Measurements from ENCODE around the gene GUK1. TPM values are rescaled to one million over a fixed set of nuclear protein-coding genes. Genes with fewer than 3 reads are reported as not detected.
A peak's percentile ranks its signal among the peaks of the same experiment; 100 is the strongest.

GUK1 gene
- total RNA-seq, 1 donor from 2014 or later, result 101 TPM

DNA sequence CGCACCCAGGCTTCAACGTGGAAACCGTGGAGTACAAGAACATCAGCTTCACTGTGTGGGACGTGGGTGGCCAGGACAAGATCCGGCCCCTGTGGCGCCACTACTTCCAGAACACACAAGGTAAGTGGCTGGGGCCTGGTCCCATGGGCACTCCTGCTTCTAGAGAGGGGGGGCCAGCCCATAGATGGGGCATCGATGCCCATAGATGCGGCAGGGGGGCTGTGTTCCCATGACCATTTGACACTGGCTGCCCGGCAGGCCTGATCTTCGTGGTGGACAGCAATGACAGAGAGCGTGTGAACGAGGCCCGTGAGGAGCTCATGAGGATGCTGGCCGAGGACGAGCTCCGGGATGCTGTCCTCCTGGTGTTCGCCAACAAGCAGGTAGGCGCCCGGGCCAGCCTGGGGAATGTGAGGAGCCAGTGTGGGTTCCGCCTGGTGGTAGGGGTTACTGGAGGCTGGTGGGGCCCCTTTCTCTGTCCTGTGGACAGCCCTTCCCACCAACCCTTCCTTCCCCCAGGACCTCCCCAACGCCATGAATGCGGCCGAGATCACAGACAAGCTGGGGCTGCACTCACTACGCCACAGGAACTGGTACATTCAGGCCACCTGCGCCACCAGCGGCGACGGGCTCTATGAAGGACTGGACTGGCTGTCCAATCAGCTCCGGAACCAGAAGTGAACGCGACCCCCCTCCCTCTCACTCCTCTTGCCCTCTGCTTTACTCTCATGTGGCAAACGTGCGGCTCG lies 42.6 kb upstream of the GUK1 start:
- Mint-ChIP-seq H3K9me3 (ENCODE audit: low read depth) (peaks cover 14% of the 10 kb centered on the region), H3K36me3 (ENCODE audit: insufficient read depth) (peaks cover 29% of the 10 kb centered on the region), H3K27me3 (no peaks in the 10 kb centered on the region), H3K27ac (peak overlapping the region; percentile 45), H3K4me3 (ENCODE audit: low read depth) (no peak overlapping the region), H3K4me1 (ENCODE audit: low read depth) (peaks cover 4% of the 10 kb centered on the region)
- no peak for TF ChIP-seq CTCF (IDR thresholded peaks at IDR 0.05; ENCODE audit: unreplicated experiment)
- no peak for DNase-seq (ENCODE audit: low spot score, unreplicated experiment)

- H3K4me3 Mint-ChIP-seq (ENCODE audit: low read depth), result no peak overlapping the region
- H3K36me3 Mint-ChIP-seq (ENCODE audit: insufficient read depth), result peaks cover 28% of the 10 kb centered on the region
- DNase-seq (ENCODE audit: low spot score, unreplicated experiment), result no peak
- peaks cover 14% of the 10 kb centered on the region for H3K9me3 Mint-ChIP-seq (ENCODE audit: low read depth)
- no peaks in the 10 kb centered on the region for H3K27me3 Mint-ChIP-seq
- TF ChIP-seq CTCF (IDR thresholded peaks at IDR 0.05; ENCODE audit: unreplicated experiment), result no peak
- H3K27ac Mint-ChIP-seq, result no peak overlapping the region
- H3K4me1 Mint-ChIP-seq (ENCODE audit: low read depth), result peaks cover 4% of the 10 kb centered on the region
Measured at GRCh38 chr1:228098323-228098931, 41.7 kb upstream of the GUK1 start.

DNA sequence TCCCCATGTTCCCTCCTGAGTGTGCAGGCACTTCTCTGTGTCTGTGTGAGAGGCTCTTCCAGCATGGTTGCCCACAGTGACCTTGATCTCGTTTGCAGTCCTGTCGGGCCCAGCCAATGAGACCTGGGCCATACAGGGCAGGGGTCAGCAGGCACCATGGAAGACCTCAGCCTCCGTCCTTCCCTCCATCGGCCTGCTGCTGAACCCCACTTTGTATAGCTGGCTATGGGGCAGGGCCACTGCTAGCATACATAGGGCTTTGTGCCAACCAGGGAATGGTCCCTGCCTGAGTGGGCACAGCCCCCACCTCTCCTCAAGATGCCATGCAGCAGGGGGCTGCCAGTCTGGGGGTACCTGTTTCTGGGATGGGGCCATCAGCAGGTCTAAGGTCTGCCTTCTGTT lies 40.7 kb upstream of the GUK1 start:
- Mint-ChIP-seq H3K4me3 (ENCODE audit: low read depth) (no peak overlapping the region), H3K4me1 (ENCODE audit: low read depth) (peaks cover 4% of the 10 kb centered on the region), H3K9me3 (ENCODE audit: low read depth) (peaks cover 11% of the 10 kb centered on the region), H3K27me3 (no peaks in the 10 kb centered on the region), H3K36me3 (ENCODE audit: insufficient read depth) (peaks cover 24% of the 10 kb centered on the region), H3K27ac (no peak overlapping the region)
- no peak for DNase-seq (ENCODE audit: low spot score, unreplicated experiment)
- no peak for TF ChIP-seq CTCF (IDR thresholded peaks at IDR 0.05; ENCODE audit: unreplicated experiment)

- H3K36me3 Mint-ChIP-seq (ENCODE audit: insufficient read depth), result peaks cover 9% of the 10 kb centered on the region
- peak overlapping the region; percentile 65 for H3K4me3 Mint-ChIP-seq (ENCODE audit: low read depth)
- peak overlapping the region; percentile 61 for H3K27ac Mint-ChIP-seq
- no peaks in the 10 kb centered on the region for H3K9me3 Mint-ChIP-seq (ENCODE audit: low read depth)
- no peaks in the 10 kb centered on the region for H3K27me3 Mint-ChIP-seq
- no peak for TF ChIP-seq CTCF (IDR thresholded peaks at IDR 0.05; ENCODE audit: unreplicated experiment)
- no peak for DNase-seq (ENCODE audit: low spot score, unreplicated experiment)
- H3K4me1 Mint-ChIP-seq (ENCODE audit: low read depth), result peaks cover 4% of the 10 kb centered on the region
Measured at GRCh38 chr1:228100822-228101613, 39.1 kb upstream of the GUK1 start.

DNA sequence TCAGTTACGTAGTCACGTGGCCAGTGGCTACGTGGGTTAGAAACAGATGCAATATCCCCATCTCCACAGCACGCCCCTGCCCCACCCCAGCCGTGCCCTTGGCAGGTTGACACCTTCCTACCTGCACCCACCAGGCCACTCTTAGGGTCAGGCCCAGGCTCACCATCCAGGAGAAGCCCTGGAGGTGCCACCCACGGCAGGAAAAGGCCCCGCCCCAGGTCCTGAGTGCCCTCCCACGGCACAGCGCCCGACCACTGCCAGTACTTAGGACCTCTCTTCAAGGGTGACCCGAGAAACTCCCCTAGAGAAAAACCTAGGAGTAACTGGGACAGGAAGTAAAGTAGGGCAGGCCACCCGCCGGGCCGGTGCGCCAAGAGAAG lies 38.5 kb upstream of the GUK1 start:
- H3K36me3 Mint-ChIP-seq (ENCODE audit: insufficient read depth), result peaks cover 11% of the 10 kb centered on the region
- no peak overlapping the region for H3K27ac Mint-ChIP-seq
- peak overlapping the region; percentile 65 for H3K4me3 Mint-ChIP-seq (ENCODE audit: low read depth)
- TF ChIP-seq CTCF (IDR thresholded peaks at IDR 0.05; ENCODE audit: unreplicated experiment), result no peak
- no peaks in the 10 kb centered on the region for H3K9me3 Mint-ChIP-seq (ENCODE audit: low read depth)
- DNase-seq (ENCODE audit: low spot score, unreplicated experiment), result no peak
- H3K27me3 Mint-ChIP-seq, result no peaks in the 10 kb centered on the region
- peaks cover 4% of the 10 kb centered on the region for H3K4me1 Mint-ChIP-seq (ENCODE audit: low read depth)

Measured in progenitor cell of endocrine pancreas (in vitro differentiated cells).